Stimulated activated CD4-positive, alpha-beta T cell treated with anti-CD3 and anti-CD28 coated beads, TNF-alpha, amount 100 ng/mL, for 24 hours (primary cell): ENCODE measurements around the gene INSIG2.

Experiments used
- DNase-seq, 3 experiments: peaks; one replicate each; pipeline ENCODE4 v3.0.0-alpha.2; 2020; ENCODE audit warnings: low read depth in 3 of 3

INSIG2 gene

GRCh38 chr2:118098307-118099030, 10.2 kb downstream of the INSIG2 start:
- DNase-seq = no peak

GRCh38 chr2:118102433-118103082, 14.3 kb downstream of the INSIG2 start:
- no peak for DNase-seq

GRCh38 chr2:118103951-118104940, 16.0 kb downstream of the INSIG2 start:
- DNase-seq = no peak

- no peak for DNase-seq
Observed at GRCh38 chr2:118105497-118105896, 17.2 kb downstream of the INSIG2 start.

- no peak for DNase-seq
Observed at GRCh38 chr2:118106926-118107325, 18.7 kb downstream of the INSIG2 start.

GRCh38 chr2:118110310-118110709, 22.0 kb downstream of the INSIG2 start:
- DNase-seq = no peak

- DNase-seq = no peak
Observed at GRCh38 chr2:118110991-118111390, 22.7 kb downstream of the INSIG2 start.

- no peak for DNase-seq
Observed at GRCh38 chr2:118112771-118113334, 24.6 kb downstream of the INSIG2 start.

- no peak for DNase-seq
Observed at GRCh38 chr2:118114863-118115262, 26.6 kb downstream of the INSIG2 start.

- no peak for DNase-seq
Observed at GRCh38 chr2:118115761-118116160, 27.5 kb downstream of the INSIG2 start.

GRCh38 chr2:118118479-118118878, 30.2 kb downstream of the INSIG2 start:
- no peak for DNase-seq

GRCh38 chr2:118119158-118119727, 31.0 kb downstream of the INSIG2 start:
- DNase-seq = no peak

- no peak for DNase-seq
Observed at GRCh38 chr2:118119761-118120400, 31.6 kb downstream of the INSIG2 start.

GRCh38 chr2:118120401-118120780, 32.1 kb downstream of the INSIG2 start:
- DNase-seq = no peak

- DNase-seq = no peak
Observed at GRCh38 chr2:118121101-118121500, 32.8 kb downstream of the INSIG2 start.

GRCh38 chr2:118121986-118122524, 33.8 kb downstream of the INSIG2 start:
- no peak for DNase-seq

- DNase-seq = no peak
Observed at GRCh38 chr2:118122594-118123281, 34.5 kb downstream of the INSIG2 start.

- DNase-seq = no peak
Observed at GRCh38 chr2:118123561-118124232, 35.4 kb downstream of the INSIG2 start.

GRCh38 chr2:118124288-118124891, 36.1 kb downstream of the INSIG2 start:
- no peak for DNase-seq
